ENCODE measurements around the gene MZB1.
A peak's percentile ranks its signal among the peaks of the same experiment; 100 is the strongest.

The MZB1 gene

GRCh38 chr5:139396691-139397090 is 7.0 kb upstream of the MZB1 start:
- DNase-seq = no peak
- no peaks in the 10 kb centered on the region for H3K9me3 ChIP-seq (ENCODE audit: insufficient read depth, low read length, severe bottlenecking)
- no peak for ATAC-seq (ENCODE audit: insufficient read depth, low read depth)
- H4K20me1 ChIP-seq (ENCODE audit: insufficient read depth, low read length) = peaks cover 34% of the 10 kb centered on the region
- H3K27ac ChIP-seq (ENCODE audit: low read length) = no peak overlapping the region
- peaks cover 45% of the 10 kb centered on the region for H3K79me2 ChIP-seq (ENCODE audit: insufficient read depth, low read length)
- no peaks in the 10 kb centered on the region for H3K27me3 ChIP-seq (ENCODE audit: insufficient read depth, low read length, poor library complexity)
- H3K4me1 ChIP-seq (ENCODE audit: insufficient read depth, low read length) = peaks cover 29% of the 10 kb centered on the region
- H2AFZ ChIP-seq (ENCODE audit: low read depth, low read length) = no peak overlapping the region
- H3K4me2 ChIP-seq (ENCODE audit: insufficient read depth, low read length) = no peak overlapping the region
- no peak overlapping the region for H3K4me3 ChIP-seq (ENCODE audit: low read depth in 1 of 2, low read length in 2 of 2)
- no peak overlapping the region for H3K9ac ChIP-seq (ENCODE audit: low read depth, low read length)
- TF ChIP-seq EZH2 (IDR thresholded peaks at IDR 0.05; ENCODE audit: borderline replicate concordance, low read depth, low read length, severe bottlenecking) = no peak
- TF ChIP-seq, protein P1, sequence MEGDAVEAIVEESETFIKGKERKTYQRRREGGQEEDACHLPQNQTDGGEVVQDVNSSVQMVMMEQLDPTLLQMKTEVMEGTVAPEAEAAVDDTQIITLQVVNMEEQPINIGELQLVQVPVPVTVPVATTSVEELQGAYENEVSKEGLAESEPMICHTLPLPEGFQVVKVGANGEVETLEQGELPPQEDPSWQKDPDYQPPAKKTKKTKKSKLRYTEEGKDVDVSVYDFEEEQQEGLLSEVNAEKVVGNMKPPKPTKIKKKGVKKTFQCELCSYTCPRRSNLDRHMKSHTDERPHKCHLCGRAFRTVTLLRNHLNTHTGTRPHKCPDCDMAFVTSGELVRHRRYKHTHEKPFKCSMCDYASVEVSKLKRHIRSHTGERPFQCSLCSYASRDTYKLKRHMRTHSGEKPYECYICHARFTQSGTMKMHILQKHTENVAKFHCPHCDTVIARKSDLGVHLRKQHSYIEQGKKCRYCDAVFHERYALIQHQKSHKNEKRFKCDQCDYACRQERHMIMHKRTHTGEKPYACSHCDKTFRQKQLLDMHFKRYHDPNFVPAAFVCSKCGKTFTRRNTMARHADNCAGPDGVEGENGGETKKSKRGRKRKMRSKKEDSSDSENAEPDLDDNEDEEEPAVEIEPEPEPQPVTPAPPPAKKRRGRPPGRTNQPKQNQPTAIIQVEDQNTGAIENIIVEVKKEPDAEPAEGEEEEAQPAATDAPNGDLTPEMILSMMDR (IDR thresholded peaks at IDR 0.05; ENCODE audit: borderline replicate concordance, extremely low read depth, low read length, poor library complexity, severe bottlenecking) = no peak
- peaks cover 39% of the 10 kb centered on the region for H3K36me3 ChIP-seq (ENCODE audit: insufficient read depth, low read length)

GRCh38 chr5:139395844-139396640 is 6.3 kb upstream of the MZB1 start:
- H2AFZ ChIP-seq (ENCODE audit: low read depth, low read length) = no peak overlapping the region

DNA sequence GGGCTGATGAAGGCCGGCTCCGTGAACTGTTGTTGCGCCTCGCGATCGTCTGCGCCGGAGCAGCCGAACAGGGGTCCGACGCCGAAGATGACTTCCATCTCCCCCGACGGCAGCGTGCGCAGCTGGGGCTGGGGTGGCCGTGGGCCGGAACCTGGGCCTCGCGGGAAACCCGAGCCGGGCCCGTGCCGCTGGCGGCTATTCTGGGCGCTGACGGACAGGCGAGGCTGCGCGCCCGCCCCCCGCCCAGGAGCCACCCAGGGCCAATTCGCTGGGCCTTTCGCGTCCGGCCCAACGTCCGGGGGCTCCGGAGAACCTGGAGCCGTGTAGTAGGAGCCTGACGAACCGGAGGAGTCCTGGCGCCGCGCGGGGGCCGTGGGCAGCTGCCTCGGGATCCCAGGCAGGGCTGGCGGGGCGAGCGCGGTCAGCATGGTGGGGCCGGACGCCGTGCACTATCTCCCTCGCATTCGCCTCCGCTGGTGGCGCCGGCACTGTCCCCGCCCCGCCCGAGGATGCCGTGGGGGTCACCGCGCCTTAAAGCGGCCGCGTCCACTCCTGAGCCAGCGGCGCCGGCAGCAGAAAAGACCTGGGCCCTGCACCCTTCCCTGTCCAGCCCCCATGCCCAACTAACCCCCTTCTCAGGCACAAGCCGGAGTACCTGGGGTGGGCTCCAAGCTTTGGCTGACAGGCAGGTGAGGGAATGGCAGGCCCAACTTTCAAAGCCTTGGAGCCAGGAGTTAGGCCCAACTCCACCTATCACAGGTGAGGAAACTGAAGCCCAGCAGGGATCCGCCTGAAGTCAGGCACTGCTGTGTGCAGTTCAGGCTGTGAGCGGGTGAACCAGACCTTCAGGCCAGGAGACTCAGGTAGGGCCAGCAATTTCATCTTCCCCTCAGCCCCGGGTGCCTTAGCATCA is 5.2 kb upstream of the MZB1 start, which contains the start of gene PROB1:
Gene PROB1 (minus strand): TSS at position 451 of the 913 bp plus-strand sequence. CDS start 23 bp downstream, at position 428.
- Histone ChIP-seq H2AFZ (ENCODE audit: low read depth, low read length) (no peak within 1 kb of the TSS), H4K20me1 (ENCODE audit: insufficient read depth, low read length) (peaks cover 34% of the 10 kb centered on the region), H3K36me3 (ENCODE audit: insufficient read depth, low read length) (peaks cover 39% of the 10 kb centered on the region), H3K79me2 (ENCODE audit: insufficient read depth, low read length) (peaks cover 63% of the 10 kb centered on the region), H3K9me3 (ENCODE audit: insufficient read depth, low read length, severe bottlenecking) (no peaks in the 10 kb centered on the region), H3K4me1 (ENCODE audit: insufficient read depth, low read length) (peaks cover 47% of the 10 kb centered on the region), H3K27ac (ENCODE audit: low read length) (0 out of 2 replicates have a peak within 1 kb of the TSS, but pooled peaks have one; percentile 35), H3K4me2 (ENCODE audit: insufficient read depth, low read length) (peak within 1 kb of the TSS; percentile 96), H3K27me3 (ENCODE audit: insufficient read depth, low read length, poor library complexity) (no peaks in the 10 kb centered on the region), H3K4me3 (ENCODE audit: low read depth in 1 of 2, low read length in 2 of 2) (no peak within 1 kb of the TSS), H3K9ac (ENCODE audit: low read depth, low read length) (peak within 1 kb of the TSS; percentile 87; the same call in 1 of the 2 replicates)
- no peak for TF ChIP-seq EZH2 (IDR thresholded peaks at IDR 0.05; ENCODE audit: borderline replicate concordance, low read depth, low read length, severe bottlenecking)
- TF ChIP-seq, protein P1 (IDR thresholded peaks at IDR 0.05; ENCODE audit: borderline replicate concordance, extremely low read depth, low read length, poor library complexity, severe bottlenecking) = no peak
- DNase-seq (no peak), ATAC-seq (ENCODE audit: insufficient read depth, low read depth) (no peak)

More at GRCh38 chr5:139395844-139396640, 6.3 kb upstream of the MZB1 start:
- Histone ChIP-seq H3K9me3 (ENCODE audit: insufficient read depth, low read length, severe bottlenecking) (no peaks in the 10 kb centered on the region), H3K27me3 (ENCODE audit: insufficient read depth, low read length, poor library complexity) (no peaks in the 10 kb centered on the region), H3K36me3 (ENCODE audit: insufficient read depth, low read length) (peaks cover 39% of the 10 kb centered on the region), H3K79me2 (ENCODE audit: insufficient read depth, low read length) (peaks cover 52% of the 10 kb centered on the region), H3K9ac (ENCODE audit: low read depth, low read length) (no peak overlapping the region), H3K4me3 (ENCODE audit: low read depth in 1 of 2, low read length in 2 of 2) (no peak overlapping the region), H3K4me1 (ENCODE audit: insufficient read depth, low read length) (peaks cover 36% of the 10 kb centered on the region), H3K27ac (ENCODE audit: low read length) (0 out of 2 replicates have a peak overlapping the region, but pooled peaks have one; percentile 35), H3K4me2 (ENCODE audit: insufficient read depth, low read length) (no peak overlapping the region), H4K20me1 (ENCODE audit: insufficient read depth, low read length) (peaks cover 34% of the 10 kb centered on the region)
- ATAC-seq (ENCODE audit: insufficient read depth, low read depth) (no peak), DNase-seq (no peak)
- no peak for TF ChIP-seq EZH2 (IDR thresholded peaks at IDR 0.05; ENCODE audit: borderline replicate concordance, low read depth, low read length, severe bottlenecking)
- TF ChIP-seq, protein P1 (IDR thresholded peaks at IDR 0.05; ENCODE audit: borderline replicate concordance, extremely low read depth, low read length, poor library complexity, severe bottlenecking) = no peak

All from DND-41 (cell line).